ENCODE measurements around the gene SAMD4B. TPM values are rescaled to one million over a fixed set of nuclear protein-coding genes. Genes with fewer than 3 reads are reported as not detected.

Gene SAMD4B
- total RNA-seq, 3 donors from 2014 or later (not counting 1 experiment from before 2014, with no cell fraction given): 67.8 to 80.8 (median 78.9) TPM

GRCh38 chr19:39341129-39341718, 997 bp upstream of the SAMD4B start:
- H3K27ac Mint-ChIP-seq: peak overlapping the region; percentile 97
- H3K4me1 Mint-ChIP-seq: peaks cover 47 to 63% of the 10 kb centered on the region in 2 donors
- H3K27me3 ChIP-seq (ENCODE audit: control insufficient read depth, insufficient read depth, low read length): no peaks in the 10 kb centered on the region
- H3K4me3 ChIP-seq (ENCODE audit: low read length): peak overlapping the region; percentile 97
- H3K36me3 ChIP-seq (ENCODE audit: control insufficient read depth, insufficient read depth, low read length): peaks cover 9% of the 10 kb centered on the region
- H3K9me3 Mint-ChIP-seq: no peaks in the 10 kb centered on the region
- intact Hi-C loops (cut with micrococcal nuclease): loop anchor here (2.0 to 5.0 kb wide), 2 partner anchors 44 to 96 kb away; partner anchors contain the start of gene IFNL1
- under 1% methylated on average over 17 of the region's 17 CpGs for WGBS (ENCODE audit: insufficient coverage)
- ATAC-seq (no peak), DNase-seq (peak in 1 of 2 donors; percentile 47)
- H3K4me3 Mint-ChIP-seq: peak overlapping the region; percentile 99
- H3K27me3 Mint-ChIP-seq (ENCODE audit: low read depth in 2 of 2): no peaks in the 10 kb centered on the region
- no peaks in the 10 kb centered on the region for H3K9me3 ChIP-seq (ENCODE audit: control insufficient read depth, insufficient read depth, low read length)
- TF ChIP-seq, protein P1, sequence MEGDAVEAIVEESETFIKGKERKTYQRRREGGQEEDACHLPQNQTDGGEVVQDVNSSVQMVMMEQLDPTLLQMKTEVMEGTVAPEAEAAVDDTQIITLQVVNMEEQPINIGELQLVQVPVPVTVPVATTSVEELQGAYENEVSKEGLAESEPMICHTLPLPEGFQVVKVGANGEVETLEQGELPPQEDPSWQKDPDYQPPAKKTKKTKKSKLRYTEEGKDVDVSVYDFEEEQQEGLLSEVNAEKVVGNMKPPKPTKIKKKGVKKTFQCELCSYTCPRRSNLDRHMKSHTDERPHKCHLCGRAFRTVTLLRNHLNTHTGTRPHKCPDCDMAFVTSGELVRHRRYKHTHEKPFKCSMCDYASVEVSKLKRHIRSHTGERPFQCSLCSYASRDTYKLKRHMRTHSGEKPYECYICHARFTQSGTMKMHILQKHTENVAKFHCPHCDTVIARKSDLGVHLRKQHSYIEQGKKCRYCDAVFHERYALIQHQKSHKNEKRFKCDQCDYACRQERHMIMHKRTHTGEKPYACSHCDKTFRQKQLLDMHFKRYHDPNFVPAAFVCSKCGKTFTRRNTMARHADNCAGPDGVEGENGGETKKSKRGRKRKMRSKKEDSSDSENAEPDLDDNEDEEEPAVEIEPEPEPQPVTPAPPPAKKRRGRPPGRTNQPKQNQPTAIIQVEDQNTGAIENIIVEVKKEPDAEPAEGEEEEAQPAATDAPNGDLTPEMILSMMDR (IDR thresholded peaks at IDR 0.05): no peak
- H3K36me3 Mint-ChIP-seq: no peaks in the 10 kb centered on the region
- peak overlapping the region; percentile 80 for H3K27ac ChIP-seq (ENCODE audit: low read length)
- peaks cover 29% of the 10 kb centered on the region for H3K4me1 ChIP-seq (ENCODE audit: control insufficient read depth, insufficient read depth, low read length)

- intact Hi-C loops (cut with micrococcal nuclease): loop anchor here (2.0 to 5.0 kb wide), 3 partner anchors 45 to 70 kb away; partner anchors contain the start of genes IFNL1, MED29, PAF1 and PLEKHG2
- Mint-ChIP-seq H3K4me3 (peak overlapping the region; percentile 86), H3K36me3 (no peaks in the 10 kb centered on the region), H3K4me1 (peaks cover 56 to 74% of the 10 kb centered on the region in 2 donors), H3K9me3 (no peaks in the 10 kb centered on the region), H3K27me3 (ENCODE audit: low read depth in 2 of 2) (no peaks in the 10 kb centered on the region), H3K27ac (peak overlapping the region; percentile 83 to 97)
- ATAC-seq: no peak
- WGBS (ENCODE audit: insufficient coverage): 3% methylated on average over 51 of the region's 51 CpGs
- Histone ChIP-seq H3K36me3 (ENCODE audit: control insufficient read depth, insufficient read depth, low read length) (peaks cover 10% of the 10 kb centered on the region), H3K27me3 (ENCODE audit: control insufficient read depth, insufficient read depth, low read length) (no peaks in the 10 kb centered on the region), H3K4me3 (ENCODE audit: low read length) (peak overlapping the region; percentile 82), H3K9me3 (ENCODE audit: control insufficient read depth, insufficient read depth, low read length) (no peaks in the 10 kb centered on the region), H3K27ac (ENCODE audit: low read length) (peak overlapping the region; percentile 86), H3K4me1 (ENCODE audit: control insufficient read depth, insufficient read depth, low read length) (peaks cover 23% of the 10 kb centered on the region)
- TF ChIP-seq, protein P1 (IDR thresholded peaks at IDR 0.05): no peak
- peak; percentile 31 to 40 for DNase-seq
These were observed 555 bp downstream of the SAMD4B start for GRCh38 chr19:39342647-39343305.

GRCh38 chr19:39345956-39346355, 3.7 kb downstream of the SAMD4B start:
- no peak for DNase-seq
- Histone ChIP-seq H3K4me3 (ENCODE audit: low read length) (no peak overlapping the region), H3K36me3 (ENCODE audit: control insufficient read depth, insufficient read depth, low read length) (peaks cover 19% of the 10 kb centered on the region), H3K9me3 (ENCODE audit: control insufficient read depth, insufficient read depth, low read length) (no peaks in the 10 kb centered on the region), H3K4me1 (ENCODE audit: control insufficient read depth, insufficient read depth, low read length) (peaks cover 18% of the 10 kb centered on the region), H3K27me3 (ENCODE audit: control insufficient read depth, insufficient read depth, low read length) (no peaks in the 10 kb centered on the region), H3K27ac (ENCODE audit: low read length) (no peak overlapping the region)
- H3K27me3 Mint-ChIP-seq (ENCODE audit: low read depth in 2 of 2): no peaks in the 10 kb centered on the region
- TF ChIP-seq, protein P1 (IDR thresholded peaks at IDR 0.05): no peak
- 91% methylated on average over 1 of the region's 1 CpG for WGBS (ENCODE audit: insufficient coverage)
- H3K4me3 Mint-ChIP-seq: peak overlapping the region; percentile 26
- ATAC-seq: no peak
- peak overlapping the region; percentile 83 to 97 for H3K27ac Mint-ChIP-seq
- H3K4me1 Mint-ChIP-seq: peaks cover 55 to 70% of the 10 kb centered on the region in 2 donors
- H3K9me3 Mint-ChIP-seq: no peaks in the 10 kb centered on the region
- intact Hi-C loops (cut with micrococcal nuclease): no loop called here
- no peaks in the 10 kb centered on the region for H3K36me3 Mint-ChIP-seq
